Naive thymus-derived CD8-positive, alpha-beta T cell (primary cell): ENCODE measurements around the gene RNF103. TPM values are rescaled to one million over a fixed set of nuclear protein-coding genes. Genes with fewer than 3 reads are reported as not detected.

Experiments
- ATAC-seq, 2 donors: fragments of 150-1000 bp; cut with Tn5 transposase in 1 of 2; sonication (Bioruptor Pico), chemical (Tn5 transposase) in 1 of 2; 1 replicate in 1 of 2; 2 replicates in 1 of 2; pipeline ENCODE4 v1.10.0; 2021; ENCODE audit warnings: mild to moderate bottlenecking in 2 of 2, moderate library complexity in 2 of 2
- POLR2A ChIA-PET: fragments of 350-600 bp; sonication (Branson Sonifier 250); formaldehyde crosslinking; loops from one replicate; lab custom pipeline; 2021; ENCODE audit warnings: antibody characterized with exemption; lab: Charles Lee
- DNase-seq, 10 donors: peaks; one replicate each; pipeline versions ENCODE4 v3.0.0 to v3.0.0-alpha.2; 2020 to 2022
- H3K27ac Mint-ChIP-seq, 10 donors: one replicate each; pipeline ENCODE4 v1.8.0; 2020 to 2022; ENCODE audit warnings: mild to moderate bottlenecking in 10 of 10, mixed read lengths in 10 of 10, moderate library complexity in 4 of 10, inconsistent platforms in 1 of 10
- H3K27me3 Mint-ChIP-seq, 5 donors: one replicate each; pipeline ENCODE4 v1.8.0; 2021 to 2022; ENCODE audit warnings: mixed read lengths in 5 of 5
- H3K36me3 Mint-ChIP-seq, 3 donors: one replicate each; pipeline ENCODE4 v1.8.0; 2020 to 2022; ENCODE audit warnings: mixed read lengths in 3 of 3, mild to moderate bottlenecking in 2 of 3, inconsistent platforms in 1 of 3
- H3K4me1 Mint-ChIP-seq, 4 donors: one replicate each; pipeline ENCODE4 v1.8.0; 2021 to 2022; ENCODE audit warnings: mixed read lengths in 4 of 4
- H3K4me3 Mint-ChIP-seq, 10 donors: one replicate each; pipeline ENCODE4 v1.8.0; 2020 to 2022; ENCODE audit warnings: mild to moderate bottlenecking in 10 of 10, mixed read lengths in 10 of 10, moderate library complexity in 6 of 10, inconsistent platforms in 1 of 10
- H3K9me3 Mint-ChIP-seq, 9 donors: one replicate each; pipeline ENCODE4 v1.8.0; 2020 to 2022; ENCODE audit warnings: mixed read lengths in 9 of 9, mild to moderate bottlenecking in 3 of 9, inconsistent platforms in 1 of 9, moderate library complexity in 1 of 9
- polyA plus RNA-seq, 3 donors: library from polyadenylated mRNA; unstranded; fragments of 300-500 nt; fragmentation: Illumina TruSeq; gene quantifications; one replicate each; pipeline ENCODE4 v1.2.3, GENCODE V29; 2021
- total RNA-seq, 8 experiments: library from RNA in 2 of 8; stranded (reverse) in 2 of 8; gene quantifications; one replicate each; pipeline ENCODE4 v1.2.3 and lab custom pipeline; 2021 to 2026

Gene RNF103
- total and polyA plus RNA-seq, 5 experiments from 2014 or later = 0.77 to 47.9 (median 4.4) TPM

DNA sequence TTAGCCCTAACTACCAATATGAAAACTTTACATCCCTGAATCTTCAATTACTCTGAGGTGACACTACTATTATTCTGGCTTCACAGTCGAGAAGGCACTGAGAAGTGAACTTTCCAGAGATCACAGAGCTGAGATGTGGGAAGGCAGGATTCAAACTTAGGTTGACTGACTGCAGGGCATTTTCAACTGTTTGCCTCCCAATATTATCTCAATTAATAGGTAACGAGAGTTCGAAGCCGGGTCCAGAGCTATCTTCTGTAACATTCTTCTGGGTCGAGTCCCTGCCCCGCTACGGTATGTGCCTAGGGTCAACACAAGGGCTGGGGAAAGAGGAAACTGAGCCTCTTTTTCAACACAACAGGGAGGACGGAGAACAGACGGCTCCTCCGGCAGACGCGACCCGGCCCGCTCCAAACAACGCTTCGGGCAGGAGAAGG lies 61.2 kb downstream of the RNF103 start:
- no peaks in the 10 kb centered on the region for H3K9me3 Mint-ChIP-seq
- DNase-seq = no peak
- H3K4me1 Mint-ChIP-seq = peaks cover 23 to 37% (median 28%) of the 10 kb centered on the region in 4 donors
- POLR2A ChIA-PET = interaction anchor here (0.6 to 4.6 kb wide), 14 partner anchors 10 to 245 kb away, joined by 3 to 50 read pairs (median 6); partner anchors contain the start of gene KDM3A
- H3K27me3 Mint-ChIP-seq = peaks cover 0 to 7% (median 0%) of the 10 kb centered on the region in 5 donors
- no peak for ATAC-seq
- H3K36me3 Mint-ChIP-seq = peaks cover 0 to 5% (median 5%) of the 10 kb centered on the region in 3 donors
- H3K4me3 Mint-ChIP-seq = peak overlapping the region; percentile 90 to 98 (median 96)
- H3K27ac Mint-ChIP-seq = peak overlapping the region; percentile 95 to 100 (median 99)

DNA sequence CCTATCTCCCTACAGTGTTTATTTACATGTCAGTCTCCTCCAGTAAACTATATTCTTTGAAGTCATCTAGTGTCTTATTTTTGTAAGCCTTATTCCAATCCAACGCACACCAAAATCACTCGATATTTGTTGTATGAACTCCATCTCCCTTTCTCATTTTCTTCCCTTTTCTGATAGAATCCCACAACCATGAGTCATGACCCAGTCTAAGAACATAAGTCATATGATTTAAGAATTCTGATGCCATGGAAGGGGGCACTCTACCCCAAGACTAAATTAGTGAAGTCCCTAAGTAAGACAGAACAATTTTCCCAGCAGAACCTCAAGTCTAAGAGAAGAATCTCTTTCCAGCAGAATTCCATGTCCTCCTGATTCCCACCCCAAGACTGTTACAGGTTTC lies 65.8 kb downstream of the RNF103 start:
- Mint-ChIP-seq H3K9me3 (no peaks in the 10 kb centered on the region), H3K4me3 (no peak overlapping the region), H3K36me3 (peaks cover 0 to 5% (median 5%) of the 10 kb centered on the region in 3 donors), H3K27ac (no peak overlapping the region), H3K27me3 (no peaks in the 10 kb centered on the region), H3K4me1 (peaks cover 20 to 50% (median 36%) of the 10 kb centered on the region in 4 donors)
- DNase-seq = no peak
- no peak for ATAC-seq
- POLR2A ChIA-PET = interaction anchor here (0.6 kb wide), 1 partner anchor 397 kb away, joined by 3 read pairs; no protein-coding TSS in a partner anchor

DNA sequence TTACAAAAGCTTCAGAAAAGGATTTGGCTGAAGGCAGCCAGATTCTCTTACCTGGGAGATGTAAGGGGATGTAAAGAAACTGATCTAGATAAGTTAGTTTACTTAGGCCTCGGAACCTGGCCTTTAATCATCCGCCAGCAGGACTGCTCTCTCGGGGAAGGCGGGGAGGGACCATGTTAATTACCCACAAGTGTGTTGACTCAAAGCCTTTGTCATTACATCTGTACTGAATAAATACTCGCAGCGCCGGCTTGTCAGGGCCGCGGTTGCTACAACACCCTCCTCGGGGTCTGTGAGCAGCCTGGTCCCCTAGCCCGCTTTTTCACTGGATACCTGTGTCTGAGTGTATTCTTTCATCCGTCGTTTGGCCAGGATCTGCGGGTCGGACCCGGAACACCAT lies 67.2 kb downstream of the RNF103 start:
- no peak for DNase-seq
- H3K27me3 Mint-ChIP-seq = no peaks in the 10 kb centered on the region
- peaks cover 0 to 5% (median 2%) of the 10 kb centered on the region in 3 donors for H3K36me3 Mint-ChIP-seq
- no peak overlapping the region for H3K27ac Mint-ChIP-seq
- POLR2A ChIA-PET = interaction anchor here (0.9 kb wide), 1 partner anchor 66 kb away, joined by 6 read pairs; no protein-coding TSS in a partner anchor
- H3K4me1 Mint-ChIP-seq = peaks cover 19 to 50% (median 38%) of the 10 kb centered on the region in 4 donors
- no peak for ATAC-seq
- H3K4me3 Mint-ChIP-seq = no peak overlapping the region
- no peaks in the 10 kb centered on the region for H3K9me3 Mint-ChIP-seq

Other genes with a start within 250 kb of the RNF103 start
- gene KDM3A, start 182.5 kb downstream of the RNF103 start, total RNA-seq = 100 to 1,000 TPM; 187 to 194 TPM
- 10 to 100 TPM; 12.6 to 30.4 (median 17.5) TPM for gene KDM3A, start 182.5 kb downstream of the RNF103 start, polyA plus RNA-seq
- gene CHMP3, start 60.4 kb downstream of the RNF103 start, total RNA-seq = 10 to 100 TPM; 83.3 to 93.2 TPM
- gene CHMP3, start 60.4 kb downstream of the RNF103 start, polyA plus RNA-seq = 10 to 100 TPM; 68.5 to 70.9 (median 70.6) TPM
- gene RMND5A, start 96.4 kb upstream of the RNF103 start, total RNA-seq = 10 to 100 TPM; 40.7 to 46.6 TPM
- gene RMND5A, start 96.4 kb upstream of the RNF103 start, polyA plus RNA-seq = 10 to 100 TPM; 16.4 to 22.2 (median 21.6) TPM
- 100 to 1,000 TPM; 272 to 273 TPM for gene CD8A, start 167.0 kb upstream of the RNF103 start, total RNA-seq
- 1,000 to 10,000 TPM in 1 of 3 donors, 100 to 1,000 TPM in 2; 885 to 1,018 (median 934) TPM for gene CD8A, start 167.0 kb upstream of the RNF103 start, polyA plus RNA-seq
- 100 to 1,000 TPM; 456 TPM for gene CD8B, start 238.0 kb upstream of the RNF103 start, total RNA-seq
- 1,000 to 10,000 TPM; 2,040 to 2,487 (median 2,320) TPM for gene CD8B, start 238.0 kb upstream of the RNF103 start, polyA plus RNA-seq